ENCODE results near the gene PAPPA2. TPM values are rescaled to one million over a fixed set of nuclear protein-coding genes. Genes with fewer than 3 reads are reported as not detected.

Gene PAPPA2
- total and polyA plus RNA-seq, 10 of the 15 experiments (the other 5 are each of a cell fraction or from before 2014, with no cell fraction given), result under 0.01 to 0.06 (median 0.03) TPM; not detected in 7

DNA sequence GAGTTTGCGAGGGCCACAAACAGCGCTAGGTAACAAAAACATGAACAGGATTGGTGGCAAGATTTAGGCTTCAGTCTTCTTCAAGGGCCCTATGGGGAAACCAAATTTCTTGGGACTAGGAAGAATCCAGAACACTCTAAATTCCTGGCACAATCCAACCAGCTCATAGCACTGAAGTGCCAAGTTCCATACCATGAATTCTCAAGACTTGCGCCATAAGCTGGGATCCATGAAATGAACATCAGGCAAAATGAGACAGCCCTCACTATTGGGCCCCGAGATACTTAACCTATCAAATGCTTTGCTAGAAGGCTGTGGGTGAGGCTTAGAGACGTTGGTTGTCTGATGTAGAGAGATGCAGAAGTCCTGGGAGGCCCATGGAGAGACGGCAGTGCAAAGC lies 322.1 kb downstream of the PAPPA2 start:
- Histone ChIP-seq H3K9me3 (replicated peaks; ENCODE audit: control insufficient read depth, insufficient read depth, low read length) (no peaks in the 10 kb centered on the region), H3K4me3 (no peak overlapping the region), H2AFZ (ENCODE audit: control insufficient read depth, low read depth, low read length) (no peak overlapping the region), H4K20me1 (ENCODE audit: control insufficient read depth, insufficient read depth) (no peaks in the 10 kb centered on the region), H3K36me3 (ENCODE audit: control insufficient read depth in 2 of 2, insufficient read depth in 2 of 2, low read length in 1 of 2) (no peaks in the 10 kb centered on the region), H3K79me2 (ENCODE audit: control insufficient read depth, insufficient read depth, low read length) (no peaks in the 10 kb centered on the region), H3K4me2 (ENCODE audit: control insufficient read depth, insufficient read depth) (no peak overlapping the region), H3K9ac (ENCODE audit: control insufficient read depth, insufficient read depth, low read length) (no peak overlapping the region), H3K4me1 (ENCODE audit: control insufficient read depth, insufficient read depth, low read length) (no peaks in the 10 kb centered on the region), H3K27ac (ENCODE audit: control insufficient read depth, insufficient read depth) (no peak overlapping the region), H3K27me3 (replicated peaks in 1 of 2; ENCODE audit: control insufficient read depth in 2 of 2, insufficient read depth in 2 of 2, low read length in 1 of 2) (no peaks in the 10 kb centered on the region)
- ChIA-PET CTCF (interaction anchor here (0.6 to 0.8 kb wide), 2 partner anchors 37 to 93 kb away, joined by 3 read pairs; no protein-coding TSS in a partner anchor), SMC1A (ENCODE audit: uncharacterized antibody, unreplicated experiment) (interaction anchor here (0.7 kb wide), 1 partner anchor 10 kb away, joined by 3 read pairs; no protein-coding TSS in a partner anchor), RAD21 (ENCODE audit: unreplicated experiment) (no interaction called here), POLR2A (no interaction called here)
- intact Hi-C loops (cut with micrococcal nuclease; ENCODE audit: unreplicated experiment) (no loop called here), in situ Hi-C loops (cut with MboI) (no loop called here)
- no peak for ATAC-seq
- WGBS (ENCODE audit: insufficient coverage, insufficient replicate concordance, low lambda C conversion rate, missing lambda C conversion rate), result 54% methylated on average over 6 of the region's 6 CpGs
- BruUV-seq (replicated peaks), result no TSS peak
- TF ChIP-seq TCF3 (IDR thresholded peaks at IDR 0.05; ENCODE audit: borderline replicate concordance, insufficient read depth, low read depth, low read length), result no peak
- TF ChIP-seq, protein P1, sequence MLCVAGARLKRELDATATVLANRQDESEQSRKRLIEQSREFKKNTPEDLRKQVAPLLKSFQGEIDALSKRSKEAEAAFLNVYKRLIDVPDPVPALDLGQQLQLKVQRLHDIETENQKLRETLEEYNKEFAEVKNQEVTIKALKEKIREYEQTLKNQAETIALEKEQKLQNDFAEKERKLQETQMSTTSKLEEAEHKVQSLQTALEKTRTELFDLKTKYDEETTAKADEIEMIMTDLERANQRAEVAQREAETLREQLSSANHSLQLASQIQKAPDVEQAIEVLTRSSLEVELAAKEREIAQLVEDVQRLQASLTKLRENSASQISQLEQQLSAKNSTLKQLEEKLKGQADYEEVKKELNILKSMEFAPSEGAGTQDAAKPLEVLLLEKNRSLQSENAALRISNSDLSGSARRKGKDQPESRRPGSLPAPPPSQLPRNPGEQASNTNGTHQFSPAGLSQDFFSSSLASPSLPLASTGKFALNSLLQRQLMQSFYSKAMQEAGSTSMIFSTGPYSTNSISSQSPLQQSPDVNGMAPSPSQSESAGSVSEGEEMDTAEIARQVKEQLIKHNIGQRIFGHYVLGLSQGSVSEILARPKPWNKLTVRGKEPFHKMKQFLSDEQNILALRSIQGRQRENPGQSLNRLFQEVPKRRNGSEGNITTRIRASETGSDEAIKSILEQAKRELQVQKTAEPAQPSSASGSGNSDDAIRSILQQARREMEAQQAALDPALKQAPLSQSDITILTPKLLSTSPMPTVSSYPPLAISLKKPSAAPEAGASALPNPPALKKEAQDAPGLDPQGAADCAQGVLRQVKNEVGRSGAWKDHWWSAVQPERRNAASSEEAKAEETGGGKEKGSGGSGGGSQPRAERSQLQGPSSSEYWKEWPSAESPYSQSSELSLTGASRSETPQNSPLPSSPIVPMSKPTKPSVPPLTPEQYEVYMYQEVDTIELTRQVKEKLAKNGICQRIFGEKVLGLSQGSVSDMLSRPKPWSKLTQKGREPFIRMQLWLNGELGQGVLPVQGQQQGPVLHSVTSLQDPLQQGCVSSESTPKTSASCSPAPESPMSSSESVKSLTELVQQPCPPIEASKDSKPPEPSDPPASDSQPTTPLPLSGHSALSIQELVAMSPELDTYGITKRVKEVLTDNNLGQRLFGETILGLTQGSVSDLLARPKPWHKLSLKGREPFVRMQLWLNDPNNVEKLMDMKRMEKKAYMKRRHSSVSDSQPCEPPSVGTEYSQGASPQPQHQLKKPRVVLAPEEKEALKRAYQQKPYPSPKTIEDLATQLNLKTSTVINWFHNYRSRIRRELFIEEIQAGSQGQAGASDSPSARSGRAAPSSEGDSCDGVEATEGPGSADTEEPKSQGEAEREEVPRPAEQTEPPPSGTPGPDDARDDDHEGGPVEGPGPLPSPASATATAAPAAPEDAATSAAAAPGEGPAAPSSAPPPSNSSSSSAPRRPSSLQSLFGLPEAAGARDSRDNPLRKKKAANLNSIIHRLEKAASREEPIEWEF (IDR thresholded peaks at IDR 0.05; ENCODE audit: insufficient replicate concordance, low read depth, low read length), result no peak
- TF ChIP-seq, protein P2, sequence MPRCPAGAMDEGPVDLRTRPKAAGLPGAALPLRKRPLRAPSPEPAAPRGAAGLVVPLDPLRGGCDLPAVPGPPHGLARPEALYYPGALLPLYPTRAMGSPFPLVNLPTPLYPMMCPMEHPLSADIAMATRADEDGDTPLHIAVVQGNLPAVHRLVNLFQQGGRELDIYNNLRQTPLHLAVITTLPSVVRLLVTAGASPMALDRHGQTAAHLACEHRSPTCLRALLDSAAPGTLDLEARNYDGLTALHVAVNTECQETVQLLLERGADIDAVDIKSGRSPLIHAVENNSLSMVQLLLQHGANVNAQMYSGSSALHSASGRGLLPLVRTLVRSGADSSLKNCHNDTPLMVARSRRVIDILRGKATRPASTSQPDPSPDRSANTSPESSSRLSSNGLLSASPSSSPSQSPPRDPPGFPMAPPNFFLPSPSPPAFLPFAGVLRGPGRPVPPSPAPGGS (IDR thresholded peaks at IDR 0.05; ENCODE audit: borderline replicate concordance, insufficient read depth, low read depth, low read length, poor library complexity, severe bottlenecking), result no peak
- no peak for TF ChIP-seq CHD1 (IDR thresholded peaks at IDR 0.05; ENCODE audit: low read depth, low read length)
- TF ChIP-seq GABPA (IDR thresholded peaks at IDR 0.05; ENCODE audit: low read depth), result no peak
- no peak for TF ChIP-seq MEF2B (IDR thresholded peaks at IDR 0.05; ENCODE audit: partially characterized antibody, poor library complexity, severe bottlenecking)
- no peak for TF ChIP-seq ZNF622 (IDR thresholded peaks at IDR 0.05)
- TF ChIP-seq HDGF (IDR thresholded peaks at IDR 0.05), result no peak
- no peak for TF ChIP-seq NFXL1 (IDR thresholded peaks at IDR 0.05; ENCODE audit: borderline replicate concordance)
- TF ChIP-seq, protein P3, sequence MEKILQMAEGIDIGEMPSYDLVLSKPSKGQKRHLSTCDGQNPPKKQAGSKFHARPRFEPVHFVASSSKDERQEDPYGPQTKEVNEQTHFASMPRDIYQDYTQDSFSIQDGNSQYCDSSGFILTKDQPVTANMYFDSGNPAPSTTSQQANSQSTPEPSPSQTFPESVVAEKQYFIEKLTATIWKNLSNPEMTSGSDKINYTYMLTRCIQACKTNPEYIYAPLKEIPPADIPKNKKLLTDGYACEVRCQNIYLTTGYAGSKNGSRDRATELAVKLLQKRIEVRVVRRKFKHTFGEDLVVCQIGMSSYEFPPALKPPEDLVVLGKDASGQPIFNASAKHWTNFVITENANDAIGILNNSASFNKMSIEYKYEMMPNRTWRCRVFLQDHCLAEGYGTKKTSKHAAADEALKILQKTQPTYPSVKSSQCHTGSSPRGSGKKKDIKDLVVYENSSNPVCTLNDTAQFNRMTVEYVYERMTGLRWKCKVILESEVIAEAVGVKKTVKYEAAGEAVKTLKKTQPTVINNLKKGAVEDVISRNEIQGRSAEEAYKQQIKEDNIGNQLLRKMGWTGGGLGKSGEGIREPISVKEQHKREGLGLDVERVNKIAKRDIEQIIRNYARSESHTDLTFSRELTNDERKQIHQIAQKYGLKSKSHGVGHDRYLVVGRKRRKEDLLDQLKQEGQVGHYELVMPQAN (conservative IDR thresholded peaks at IDR 0.05), result no peak
- TF ChIP-seq, protein P4, sequence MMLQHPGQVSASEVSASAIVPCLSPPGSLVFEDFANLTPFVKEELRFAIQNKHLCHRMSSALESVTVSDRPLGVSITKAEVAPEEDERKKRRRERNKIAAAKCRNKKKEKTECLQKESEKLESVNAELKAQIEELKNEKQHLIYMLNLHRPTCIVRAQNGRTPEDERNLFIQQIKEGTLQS (IDR thresholded peaks at IDR 0.05; ENCODE audit: borderline replicate concordance, extremely low read depth, low read depth, low read length), result no peak
- no peak for TF ChIP-seq TARDBP (IDR thresholded peaks at IDR 0.05; ENCODE audit: borderline replicate concordance)
- TF ChIP-seq, protein P5, sequence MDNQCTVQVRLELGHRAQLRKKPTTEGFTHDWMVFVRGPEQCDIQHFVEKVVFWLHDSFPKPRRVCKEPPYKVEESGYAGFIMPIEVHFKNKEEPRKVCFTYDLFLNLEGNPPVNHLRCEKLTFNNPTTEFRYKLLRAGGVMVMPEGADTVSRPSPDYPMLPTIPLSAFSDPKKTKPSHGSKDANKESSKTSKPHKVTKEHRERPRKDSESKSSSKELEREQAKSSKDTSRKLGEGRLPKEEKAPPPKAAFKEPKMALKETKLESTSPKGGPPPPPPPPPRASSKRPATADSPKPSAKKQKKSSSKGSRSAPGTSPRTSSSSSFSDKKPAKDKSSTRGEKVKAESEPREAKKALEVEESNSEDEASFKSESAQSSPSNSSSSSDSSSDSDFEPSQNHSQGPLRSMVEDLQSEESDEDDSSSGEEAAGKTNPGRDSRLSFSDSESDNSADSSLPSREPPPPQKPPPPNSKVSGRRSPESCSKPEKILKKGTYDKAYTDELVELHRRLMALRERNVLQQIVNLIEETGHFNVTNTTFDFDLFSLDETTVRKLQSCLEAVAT (IDR thresholded peaks at IDR 0.05), result no peak
- FAIRE-seq, result no peak
- DNase-seq (ENCODE audit: low read depth, low spot score), result no peak
